IPS DF 6.9 (cell line): ENCODE data around the gene ICE2.
"Not testable (repeated sequence)": the region's sequence is repeated elsewhere in the genome, so short reads cannot be mapped to it uniquely, and the experiment has no call there.

ENCODE experiments used
- DNase-seq: peaks from one replicate; pipeline ENCODE4 v3.0.0-alpha.2; 2013; ENCODE audit warnings: low read depth, low spot score
- H3K27ac ChIP-seq: one replicate; pipeline ENCODE4 v1.5.1; 2013; ENCODE audit warnings: low read length, control low read depth
- H3K27me3 ChIP-seq: 2 replicates; pipeline ENCODE4 v1.6.1; 2013; ENCODE audit warnings: mild to moderate bottlenecking, low read length; ENCODE audit not compliant: control insufficient read depth, insufficient read depth
- H3K36me3 ChIP-seq: 2 replicates; pipeline ENCODE4 v1.6.1; 2013; ENCODE audit warnings: low read length; ENCODE audit not compliant: control insufficient read depth, insufficient read depth
- H3K4me1 ChIP-seq: 2 replicates; pipeline ENCODE4 v1.6.1; 2013; ENCODE audit warnings: low read length; ENCODE audit not compliant: control insufficient read depth, insufficient read depth
- H3K4me3 ChIP-seq: 2 replicates; pipeline ENCODE4 v1.5.1; 2013; ENCODE audit warnings: mild to moderate bottlenecking, low read length
- H3K9me3 ChIP-seq: 2 replicates; pipeline ENCODE4 v1.6.1; 2013; ENCODE audit warnings: low read length, inconsistent platforms; ENCODE audit not compliant: control insufficient read depth, insufficient read depth
- WGBS: extraction: QIAGEN DNeasy Blood & Tissue Kit; methylation state at CpG from one replicate; pipeline ENCODE4 v1.1.7; 2013; ENCODE audit warnings: mixed read lengths, missing lambda C conversion rate; ENCODE audit not compliant: insufficient read length, insufficient coverage; 5-methylcytosine and 5-hydroxymethylcytosine counted together

Gene ICE2

GRCh38 chr15:60423537-60423936, 55.4 kb downstream of the ICE2 start:
- Histone ChIP-seq H3K4me3 (no peak overlapping the region), H3K4me1 (no peaks in the 10 kb centered on the region), H3K27me3 (no peaks in the 10 kb centered on the region), H3K36me3 (no peaks in the 10 kb centered on the region), H3K27ac (no peak overlapping the region), H3K9me3 (no peaks in the 10 kb centered on the region)
- no peak for DNase-seq
- WGBS, result no CpG with 5 or more reads among the region's 2 CpGs

- no peak for DNase-seq
- H3K27me3 ChIP-seq, result no peaks in the 10 kb centered on the region
- no peaks in the 10 kb centered on the region for H3K36me3 ChIP-seq
- H3K27ac ChIP-seq, result no peak overlapping the region
- H3K9me3 ChIP-seq, result no peaks in the 10 kb centered on the region
- WGBS, result no CpG with 5 or more reads among the region's 1 CpG
- no peaks in the 10 kb centered on the region for H3K4me1 ChIP-seq
- H3K4me3 ChIP-seq, result no peak overlapping the region
These were observed 57.4 kb downstream of the ICE2 start for GRCh38 chr15:60421544-60421943.

- Histone ChIP-seq H3K36me3 (no peaks in the 10 kb centered on the region), H3K27me3 (no peaks in the 10 kb centered on the region), H3K27ac (no peak overlapping the region), H3K4me3 (no peak overlapping the region), H3K4me1 (no peaks in the 10 kb centered on the region), H3K9me3 (no peaks in the 10 kb centered on the region)
- WGBS, result no CpG with 5 or more reads among the region's 2 CpGs
- no peak for DNase-seq
These were observed 58.7 kb downstream of the ICE2 start for GRCh38 chr15:60420203-60420716.

GRCh38 chr15:60419753-60420152, 59.2 kb downstream of the ICE2 start:
- Histone ChIP-seq H3K27ac (no peak overlapping the region), H3K27me3 (no peaks in the 10 kb centered on the region), H3K4me3 (no peak overlapping the region), H3K9me3 (no peaks in the 10 kb centered on the region), H3K36me3 (no peaks in the 10 kb centered on the region), H3K4me1 (no peaks in the 10 kb centered on the region)
- 100% methylated on average over 1 of the region's 2 CpGs for WGBS
- DNase-seq, result no peak

- Histone ChIP-seq H3K27me3 (no peaks in the 10 kb centered on the region), H3K27ac (no peak overlapping the region), H3K4me3 (no peak overlapping the region), H3K4me1 (no peaks in the 10 kb centered on the region), H3K36me3 (no peaks in the 10 kb centered on the region), H3K9me3 (no peaks in the 10 kb centered on the region)
- DNase-seq, result no peak
- 100% methylated on average over 3 of the region's 3 CpGs for WGBS
These were observed 60.8 kb downstream of the ICE2 start for GRCh38 chr15:60418096-60418495.

- Histone ChIP-seq H3K27me3 (no peaks in the 10 kb centered on the region), H3K27ac (no peak overlapping the region), H3K36me3 (no peaks in the 10 kb centered on the region), H3K4me3 (no peak overlapping the region), H3K4me1 (no peaks in the 10 kb centered on the region), H3K9me3 (no peaks in the 10 kb centered on the region)
- no CpG with 5 or more reads among the region's 4 CpGs for WGBS
- no peak for DNase-seq
These were observed 61.8 kb downstream of the ICE2 start for GRCh38 chr15:60417112-60417511.

GRCh38 chr15:60416484-60416883, 62.5 kb downstream of the ICE2 start:
- no peaks in the 10 kb centered on the region for H3K4me1 ChIP-seq
- no peaks in the 10 kb centered on the region for H3K27me3 ChIP-seq
- no peaks in the 10 kb centered on the region for H3K9me3 ChIP-seq
- no peak for DNase-seq
- no peak overlapping the region for H3K4me3 ChIP-seq
- H3K27ac ChIP-seq, result no peak overlapping the region
- no CpG with 5 or more reads among the region's 3 CpGs for WGBS
- no peaks in the 10 kb centered on the region for H3K36me3 ChIP-seq

- Histone ChIP-seq H3K4me1 (no peaks in the 10 kb centered on the region), H3K27me3 (no peaks in the 10 kb centered on the region), H3K27ac (no peak overlapping the region), H3K4me3 (no peak overlapping the region), H3K36me3 (no peaks in the 10 kb centered on the region), H3K9me3 (no peaks in the 10 kb centered on the region)
- no peak for DNase-seq
- no CpG with 5 or more reads among the region's 10 CpGs for WGBS
These were observed 64.8 kb downstream of the ICE2 start for GRCh38 chr15:60414016-60414682.

- no peak overlapping the region for H3K4me3 ChIP-seq
- no CpG with 5 or more reads among the region's 9 CpGs for WGBS
- H3K36me3 ChIP-seq, result no peaks in the 10 kb centered on the region
- no peaks in the 10 kb centered on the region for H3K27me3 ChIP-seq
- no peaks in the 10 kb centered on the region for H3K4me1 ChIP-seq
- no peaks in the 10 kb centered on the region for H3K9me3 ChIP-seq
- H3K27ac ChIP-seq, result no peak overlapping the region
- DNase-seq, result no peak
These were observed 65.6 kb downstream of the ICE2 start for GRCh38 chr15:60413231-60413824.

- not testable (repeated sequence) for H3K4me3 ChIP-seq, H3K9me3 ChIP-seq, H3K27me3 ChIP-seq, H3K27ac ChIP-seq, H3K36me3 ChIP-seq, DNase-seq, H3K4me1 ChIP-seq
- no CpG with 5 or more reads among the region's 21 CpGs for WGBS
These were observed 66.1 kb downstream of the ICE2 start for GRCh38 chr15:60412807-60413206.
